Activated CD4-positive, CD25-positive, alpha-beta regulatory T cell treated with anti-CD3 and anti-CD28 coated beads, Interleukin-2, amount 50 U/mL, for 72 hours (primary cell): Measurements from ENCODE around the gene TPM4.
"Not testable (repeated sequence)": the region's sequence is repeated elsewhere in the genome, so short reads cannot be mapped to it uniquely, and the experiment has no call there.

Source experiments
- DNase-seq: peaks from one replicate; pipeline ENCODE4 v3.0.0; 2021

TPM4 gene

DNA sequence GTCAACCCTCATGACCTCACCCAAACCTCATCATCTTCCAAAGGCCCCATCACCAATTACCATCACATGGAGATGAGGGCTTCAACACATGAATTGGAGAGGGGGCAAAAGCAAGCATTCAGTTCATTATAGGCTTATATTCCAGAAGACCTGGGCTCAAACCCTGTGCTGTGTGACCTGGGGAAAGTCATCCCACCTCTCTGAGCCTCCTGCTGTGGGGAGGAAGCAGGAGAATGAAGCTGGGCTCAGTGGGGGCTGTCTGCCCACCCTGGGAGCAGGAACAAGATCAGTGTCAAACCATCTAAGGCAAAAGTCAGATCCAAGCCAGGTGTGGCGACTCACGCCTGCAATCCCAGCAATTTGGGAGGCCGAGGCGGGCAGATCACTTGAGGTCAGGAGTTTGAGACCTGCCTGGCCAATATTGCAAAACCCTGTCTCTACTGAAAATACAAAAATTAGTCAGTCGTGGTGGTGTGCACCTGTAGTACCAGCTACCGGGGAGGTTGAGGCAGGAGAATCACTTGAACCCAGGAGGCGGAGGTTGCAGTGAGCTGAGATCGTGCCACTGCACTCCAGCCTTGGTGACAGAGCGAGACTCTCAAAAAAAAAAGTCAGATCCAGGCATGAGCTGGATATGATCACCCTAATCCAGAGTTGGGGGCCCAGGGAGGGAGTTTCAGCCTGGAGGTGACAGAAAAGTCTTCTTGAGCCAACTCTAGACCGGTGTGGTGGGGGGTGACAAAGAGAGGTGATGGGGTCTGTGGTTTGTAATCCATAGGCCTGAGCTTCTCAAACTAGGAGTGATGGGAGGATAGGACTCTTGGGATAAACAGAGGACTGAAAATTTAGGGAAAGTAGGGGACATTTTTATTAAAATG, 1.6 kb upstream of the TPM4 start:
- no peak for DNase-seq

DNA sequence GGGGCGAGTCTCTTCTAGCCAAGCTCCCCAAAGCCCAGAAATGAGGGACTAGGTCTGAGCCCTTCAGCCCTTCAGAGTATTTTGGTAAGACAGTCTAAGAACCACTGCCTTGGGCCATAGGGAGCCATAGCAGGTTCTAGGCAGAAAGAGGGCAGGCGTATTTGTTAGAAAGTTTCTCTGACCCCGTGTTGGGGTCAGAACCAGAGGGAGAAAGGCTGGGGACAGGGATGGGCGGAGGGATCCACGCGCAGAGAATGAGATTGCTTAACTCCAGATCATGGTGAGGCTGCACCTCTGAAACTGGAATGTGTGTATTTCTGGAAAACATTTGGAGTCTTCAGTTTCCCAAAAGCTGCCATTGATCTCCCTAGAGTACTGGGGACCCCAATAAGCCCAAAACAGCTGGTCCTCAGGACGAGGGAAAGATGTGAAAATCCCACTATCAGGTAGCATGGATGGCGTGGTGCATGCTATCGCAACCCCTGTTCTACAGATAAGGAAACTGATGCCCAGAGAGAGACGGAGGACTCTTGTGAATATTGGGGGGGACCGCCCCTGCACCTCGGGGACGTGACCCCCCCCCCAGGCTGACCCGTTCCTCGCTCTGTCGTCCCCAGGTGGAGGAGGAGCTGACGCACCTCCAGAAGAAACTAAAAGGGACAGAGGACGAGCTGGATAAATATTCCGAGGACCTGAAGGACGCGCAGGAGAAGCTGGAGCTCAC, 703 bp upstream of the TPM4 start:
- DNase-seq = no peak

DNA sequence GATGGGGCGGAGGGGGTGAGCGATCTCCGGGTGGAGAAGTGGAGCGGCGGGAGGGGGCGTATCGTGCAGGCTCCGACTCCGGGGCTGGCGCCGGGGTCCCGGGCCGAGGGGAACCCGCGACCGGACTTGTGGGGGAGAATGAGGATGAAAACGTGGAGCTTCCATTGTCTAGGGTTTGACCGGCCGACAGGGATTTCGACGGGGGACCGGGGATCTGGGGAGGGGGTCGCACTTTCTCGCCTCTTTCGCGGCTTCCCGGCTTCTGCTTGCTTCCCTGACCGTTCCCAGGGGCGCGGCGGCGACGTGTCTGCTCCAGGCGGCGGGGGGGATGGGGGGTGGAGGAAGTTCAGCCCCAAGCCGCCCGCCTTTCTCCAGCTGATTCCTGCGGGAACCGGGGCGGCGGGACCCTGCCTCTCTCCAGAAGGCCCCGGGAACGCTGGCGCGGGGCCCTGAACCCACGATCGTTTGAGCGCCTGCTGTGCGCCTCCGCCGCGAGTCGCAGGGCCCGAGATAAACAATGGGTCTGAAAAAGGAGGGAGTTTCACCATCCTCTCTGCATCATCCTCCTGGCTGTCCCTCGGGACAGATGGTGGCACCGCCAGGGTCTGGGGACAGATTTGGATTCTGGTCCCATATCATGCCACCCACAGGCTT, 790 bp downstream of the TPM4 start:
- no peak for DNase-seq

DNA sequence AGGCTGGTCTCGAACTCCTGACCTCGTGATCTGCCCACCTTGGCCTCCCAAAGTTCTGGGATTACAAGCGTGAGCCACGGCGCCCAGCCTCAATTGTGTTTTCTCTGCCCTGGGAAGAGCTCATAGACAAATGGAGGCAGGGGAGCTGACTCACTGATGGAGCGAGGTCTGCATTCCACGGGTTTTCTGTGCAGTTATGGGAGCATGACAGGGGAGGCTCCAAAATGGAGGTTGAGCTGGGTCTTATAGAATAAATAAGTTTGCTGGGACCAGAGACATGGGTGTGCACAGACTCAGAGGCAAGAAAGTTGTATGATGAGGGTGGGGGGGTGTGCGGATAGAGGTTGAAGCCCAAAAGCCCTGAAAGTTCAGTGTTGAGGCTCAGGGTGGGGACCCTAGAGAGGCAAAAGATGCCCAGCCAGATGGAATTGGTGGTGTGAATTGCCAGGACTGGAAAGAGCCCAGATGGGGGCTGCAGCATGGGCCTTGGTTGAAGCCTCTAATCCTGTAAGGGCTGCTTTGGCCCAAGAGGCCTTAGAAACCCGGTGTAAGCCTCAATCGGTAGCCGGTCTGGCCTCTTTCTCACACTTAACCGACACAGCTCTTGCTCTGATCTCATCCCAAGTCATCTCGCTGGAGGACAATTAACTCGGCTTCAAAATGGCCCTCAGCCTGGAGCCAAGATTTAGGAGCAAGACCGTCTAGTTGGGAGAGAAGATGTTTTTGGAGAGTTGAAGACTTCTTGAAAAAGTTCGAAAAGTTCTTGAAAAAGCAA, 1.9 kb downstream of the TPM4 start:
- no peak for DNase-seq

DNA sequence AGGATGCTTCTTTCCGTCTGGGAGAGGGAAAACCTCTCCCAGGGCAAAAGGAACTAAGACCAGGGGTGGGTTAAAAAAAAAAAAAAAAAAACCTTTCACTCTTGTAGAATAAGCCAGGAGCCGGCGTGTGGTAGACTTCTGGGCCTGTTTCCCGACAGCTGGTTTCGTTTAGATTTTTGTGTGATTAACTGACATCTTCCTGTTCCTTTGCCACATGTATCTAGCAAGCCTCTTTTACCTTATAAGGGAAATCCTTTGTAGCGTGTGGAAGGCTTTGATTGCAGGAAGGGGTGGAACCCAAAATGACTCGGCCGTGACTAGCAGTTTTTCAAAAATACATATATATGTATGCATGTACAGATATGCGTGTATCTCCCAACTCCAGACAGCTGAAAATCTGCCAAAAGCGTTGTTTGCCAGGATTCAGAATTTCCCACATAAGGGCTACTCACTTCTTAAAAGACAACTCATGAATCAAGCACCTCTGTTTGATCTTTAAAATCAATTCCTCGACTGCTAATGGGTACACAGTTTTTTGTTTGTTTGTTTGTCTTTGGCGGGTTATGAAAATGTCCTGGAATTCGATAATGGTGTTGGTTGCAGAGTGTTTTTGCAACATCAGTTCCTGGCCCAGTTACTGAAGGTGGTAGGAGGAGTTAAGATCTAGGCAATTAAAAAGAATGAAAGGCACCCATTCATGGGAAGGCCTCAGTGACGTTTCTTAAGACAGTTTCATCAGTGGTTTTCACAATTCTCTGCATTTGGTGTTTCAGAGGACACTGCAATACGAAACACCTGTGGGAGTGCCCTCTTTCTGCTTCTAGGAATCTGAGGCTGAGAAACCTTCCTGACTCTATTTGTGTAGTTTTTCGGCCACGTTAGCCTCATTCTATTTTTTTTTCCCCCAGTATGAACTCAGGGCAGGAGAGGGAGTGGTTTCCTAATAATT, 2.7 kb downstream of the TPM4 start:
- DNase-seq = no peak

DNA sequence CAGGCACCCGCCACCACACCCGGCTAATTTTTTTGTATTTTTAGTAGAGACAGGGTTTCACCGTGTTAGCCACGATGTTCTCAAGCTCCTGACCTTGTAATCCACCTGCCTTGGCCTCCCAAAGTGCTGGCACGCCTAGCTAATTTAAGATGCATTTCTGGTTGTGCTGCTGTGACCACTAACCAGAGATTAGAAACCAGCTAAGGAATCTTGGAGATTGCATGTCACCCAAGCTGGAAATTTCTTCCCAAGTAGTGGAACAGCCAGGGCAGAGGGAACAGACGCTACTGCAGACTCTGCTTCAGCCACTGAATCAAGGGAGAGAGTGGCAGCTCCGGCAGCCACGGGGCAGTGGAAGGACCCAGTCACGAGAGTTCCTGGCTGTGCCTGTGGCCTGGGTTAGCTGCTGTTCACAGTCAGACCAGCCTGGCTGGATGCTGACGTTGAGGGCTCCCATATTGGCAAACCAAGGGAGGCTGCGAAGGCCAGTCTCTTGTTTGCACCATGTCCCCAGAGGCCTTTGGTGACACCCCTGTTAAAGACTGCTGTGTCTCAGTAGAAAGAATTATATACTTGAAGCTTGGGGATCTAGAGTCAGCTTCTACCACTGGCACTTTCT, 7.9 kb downstream of the TPM4 start:
- no peak for DNase-seq

DNA sequence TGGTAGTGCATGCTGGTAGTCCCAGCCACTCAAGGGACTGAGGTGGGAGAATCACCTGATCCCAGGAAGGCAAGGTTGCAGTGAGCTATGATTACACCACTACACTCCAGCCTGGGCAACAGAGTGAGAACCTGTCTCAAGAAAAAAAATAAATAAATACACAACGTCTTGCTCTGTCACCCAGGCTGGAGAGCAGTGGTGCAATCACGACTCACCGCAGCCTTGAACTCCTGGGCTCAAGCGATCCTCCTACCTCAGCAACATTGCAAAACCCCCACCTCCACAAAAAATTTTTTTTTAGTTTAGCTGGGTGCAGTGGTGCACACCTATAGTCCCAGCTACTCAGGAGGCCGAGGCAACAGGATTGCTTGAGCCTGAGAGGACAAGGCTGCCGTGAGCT, 8.8 kb downstream of the TPM4 start:
- no peak for DNase-seq

DNA sequence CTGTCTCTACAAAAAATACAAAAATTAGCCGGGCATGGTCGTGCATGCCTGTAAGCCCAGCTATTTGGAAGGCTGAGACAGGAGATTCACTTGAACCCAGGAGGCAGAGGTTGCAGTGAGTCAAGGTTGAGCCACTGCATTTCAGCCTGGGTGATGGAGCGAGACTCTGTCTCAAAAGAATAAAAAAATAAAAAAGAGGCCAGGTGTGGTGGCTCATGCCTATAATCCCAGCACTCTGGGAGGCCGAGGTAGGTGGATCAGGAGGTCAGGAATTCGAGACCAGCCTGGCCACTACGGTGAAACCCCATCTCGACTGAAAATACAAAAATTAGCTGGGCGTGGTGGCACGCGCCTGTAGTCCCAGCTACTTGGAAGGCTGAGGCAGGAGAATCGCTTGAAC, 11.1 kb downstream of the TPM4 start:
- DNase-seq = not testable (repeated sequence)

DNA sequence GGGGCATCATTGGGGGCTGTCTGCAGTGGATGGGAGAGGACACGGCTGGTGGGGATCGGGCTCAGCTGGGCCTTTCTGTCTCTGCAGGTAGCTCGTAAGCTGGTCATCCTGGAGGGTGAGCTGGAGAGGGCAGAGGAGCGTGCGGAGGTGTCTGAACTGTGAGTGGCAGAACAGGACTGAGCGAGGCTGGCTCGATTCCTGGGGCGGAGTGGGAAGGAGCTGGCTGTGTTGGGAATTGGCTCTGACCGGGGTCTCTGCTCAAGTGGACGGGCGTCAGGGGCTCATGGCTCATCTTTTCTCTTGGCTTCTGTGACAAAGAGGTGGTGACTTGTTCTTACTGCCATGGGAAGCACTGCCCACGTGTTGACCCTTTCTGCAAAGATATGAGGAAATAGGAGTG, 11.6 kb downstream of the TPM4 start:
- no peak for DNase-seq

DNA sequence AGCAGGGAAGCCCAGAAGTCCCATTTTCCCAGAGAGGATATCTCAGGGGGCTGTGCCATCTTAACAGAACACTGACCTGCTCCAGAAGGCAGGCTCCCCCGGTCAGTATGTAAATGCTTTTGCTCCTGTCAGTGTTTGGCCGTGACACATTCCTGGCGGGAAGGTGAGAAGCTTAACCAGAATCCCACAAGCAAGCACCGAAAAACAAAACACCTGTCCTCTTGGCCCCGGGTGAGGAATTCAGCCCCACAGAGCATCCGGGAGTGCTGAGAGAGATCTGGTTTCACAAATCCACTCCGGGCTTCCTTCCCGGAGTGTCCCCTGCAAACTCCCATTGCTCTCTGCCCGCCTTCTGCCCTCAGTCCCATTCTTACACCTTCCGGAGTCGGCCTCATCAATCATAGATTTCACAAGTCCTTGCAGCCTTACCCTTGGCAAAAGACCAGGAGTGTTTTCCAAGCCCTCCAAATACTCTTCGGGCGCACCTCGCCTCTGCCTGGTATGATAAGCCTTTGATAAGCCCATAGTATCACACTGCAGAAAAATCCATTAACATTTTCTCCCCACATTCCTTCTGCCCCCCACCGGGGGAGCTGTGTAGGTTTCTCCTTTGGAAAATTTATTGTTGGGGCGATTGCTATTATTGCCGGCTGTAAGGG, 12.2 kb downstream of the TPM4 start:
- no peak for DNase-seq

DNA sequence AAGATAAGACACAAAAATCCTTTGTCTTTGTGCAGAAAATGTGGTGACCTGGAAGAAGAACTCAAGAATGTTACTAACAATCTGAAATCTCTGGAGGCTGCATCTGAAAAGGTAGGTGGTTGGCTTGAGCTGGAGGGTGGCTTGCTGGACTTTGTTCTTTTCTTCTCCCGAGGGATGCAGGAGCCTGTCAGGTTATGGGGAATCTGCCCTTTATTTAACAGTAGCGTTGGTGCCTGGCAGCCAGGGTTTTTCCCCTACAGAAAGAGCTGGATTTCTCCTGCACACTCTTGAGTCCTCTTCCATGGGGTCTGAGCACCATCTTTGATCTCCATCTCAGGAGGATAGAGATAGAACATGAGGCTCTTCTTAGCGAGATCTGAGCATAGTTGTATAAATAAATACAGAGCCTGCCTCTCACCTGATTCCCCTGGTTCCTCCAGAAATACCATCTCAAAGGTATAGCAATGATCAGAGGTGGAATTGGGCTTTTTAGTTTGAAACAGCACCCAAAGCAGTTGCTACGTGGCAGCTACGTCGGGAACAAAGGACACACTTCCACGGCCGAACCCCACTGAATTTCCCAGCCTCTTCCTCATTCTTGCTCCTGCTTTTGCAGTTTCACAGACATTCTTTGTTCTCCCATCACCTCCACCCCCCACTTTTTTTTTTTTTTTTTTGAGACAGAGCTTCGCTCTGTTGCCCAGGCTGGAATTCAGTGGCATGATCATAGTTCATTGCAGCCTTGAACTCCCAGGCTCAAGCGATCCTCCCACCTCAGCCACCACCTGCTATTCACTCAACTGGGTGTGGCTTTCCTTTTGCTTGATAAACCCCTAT, 12.9 kb downstream of the TPM4 start:
- no peak for DNase-seq

DNA sequence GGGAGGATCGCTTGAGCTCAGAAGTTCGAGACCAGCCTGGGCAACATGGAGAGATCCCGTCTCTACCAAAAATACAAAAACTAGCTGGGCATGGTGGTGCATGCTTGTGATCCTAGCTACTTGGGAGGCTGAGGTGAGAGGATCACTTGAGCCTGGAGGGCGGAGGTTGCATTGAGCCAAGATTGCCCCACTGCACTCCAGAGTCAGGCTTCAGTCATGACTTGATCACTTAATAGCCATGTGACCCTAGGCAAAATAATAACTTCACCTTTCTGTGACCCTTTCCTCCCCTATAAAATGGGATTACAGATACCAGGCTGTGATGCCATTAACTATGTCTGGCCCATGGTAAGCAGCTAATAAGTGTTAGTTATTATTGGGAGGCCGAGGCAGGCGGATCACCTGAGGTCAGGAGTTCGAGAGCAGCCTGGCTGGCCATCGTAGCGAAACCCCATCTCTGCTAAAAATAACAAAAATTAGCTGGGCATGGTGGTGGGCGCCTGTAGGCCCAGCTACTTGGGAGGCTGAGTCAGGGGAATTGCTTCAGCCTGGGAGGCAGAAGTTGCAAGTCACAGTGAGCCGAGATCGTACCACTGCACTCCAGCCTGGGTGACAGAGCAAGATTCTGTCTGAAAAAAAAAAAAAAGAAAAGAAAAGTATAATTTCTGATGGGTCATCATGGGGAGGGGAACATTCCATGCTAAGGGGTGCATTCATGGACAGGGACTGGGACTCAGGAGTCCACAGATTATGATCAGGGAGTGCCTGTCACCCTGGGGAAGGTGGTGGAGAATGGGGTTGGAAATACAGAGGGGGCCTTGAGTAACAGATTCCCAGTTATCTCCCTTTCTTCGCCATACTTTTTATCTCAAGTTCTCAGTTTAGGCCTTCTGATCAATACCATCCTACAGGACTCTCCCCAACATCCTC, 15.5 kb downstream of the TPM4 start:
- DNase-seq = no peak

DNA sequence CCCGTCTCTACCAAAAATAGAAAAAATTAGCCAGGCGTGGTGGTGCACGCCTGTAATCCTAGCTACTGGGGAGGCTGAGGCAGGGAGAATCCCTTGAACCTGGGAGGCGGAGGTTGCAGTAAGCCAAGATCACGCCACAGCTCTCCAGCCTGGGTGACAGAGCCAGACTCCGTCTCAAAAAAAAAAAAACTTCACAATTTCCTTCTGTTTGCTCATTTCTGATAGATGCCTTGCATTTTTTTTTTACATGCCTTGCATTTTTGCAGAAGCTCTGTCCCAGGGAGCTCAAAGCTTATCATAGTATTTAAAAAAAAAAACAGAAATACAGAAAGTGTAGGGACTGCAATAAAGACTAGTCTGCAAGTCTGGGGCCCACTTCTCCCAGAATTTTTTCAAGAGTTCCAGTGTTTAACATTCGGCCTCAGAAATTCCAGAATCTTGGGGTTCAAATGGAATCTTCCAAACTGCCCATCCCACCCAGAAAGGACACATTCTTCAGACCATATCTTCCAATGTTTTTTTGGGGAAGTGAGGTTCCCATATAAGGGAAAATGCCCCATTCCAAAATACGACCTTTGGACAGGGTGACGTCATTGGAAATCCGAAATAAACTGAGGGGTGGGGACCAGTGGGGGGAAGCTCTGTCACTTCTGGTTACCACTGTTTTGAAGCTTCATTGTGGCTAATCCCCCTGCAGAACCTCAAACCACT, 18.2 kb downstream of the TPM4 start:
- no peak for DNase-seq

DNA sequence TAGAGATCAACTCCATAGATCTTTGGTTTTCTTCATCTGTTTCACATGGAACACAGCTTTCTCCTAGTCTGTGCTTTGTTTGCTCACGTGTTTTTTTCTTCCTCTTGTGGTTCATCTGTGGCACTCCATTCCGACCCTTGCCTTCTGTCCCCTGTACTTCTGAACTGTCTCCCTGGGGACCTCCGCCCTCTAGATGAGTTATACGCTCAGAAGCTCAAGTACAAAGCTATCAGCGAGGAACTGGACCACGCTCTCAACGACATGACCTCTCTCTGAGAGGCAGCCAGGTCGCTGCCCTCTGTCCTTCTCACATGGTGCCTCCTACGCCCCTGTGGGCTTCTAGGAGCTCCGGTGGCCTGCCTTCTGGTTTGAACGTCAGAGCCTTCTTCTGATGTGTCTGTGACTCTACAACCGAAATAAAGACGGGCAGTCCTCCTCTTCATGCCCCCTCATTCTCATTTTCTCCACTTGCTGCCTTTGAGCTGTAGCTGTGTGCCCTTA, 18.8 kb downstream of the TPM4 start:
- DNase-seq = no peak

DNA sequence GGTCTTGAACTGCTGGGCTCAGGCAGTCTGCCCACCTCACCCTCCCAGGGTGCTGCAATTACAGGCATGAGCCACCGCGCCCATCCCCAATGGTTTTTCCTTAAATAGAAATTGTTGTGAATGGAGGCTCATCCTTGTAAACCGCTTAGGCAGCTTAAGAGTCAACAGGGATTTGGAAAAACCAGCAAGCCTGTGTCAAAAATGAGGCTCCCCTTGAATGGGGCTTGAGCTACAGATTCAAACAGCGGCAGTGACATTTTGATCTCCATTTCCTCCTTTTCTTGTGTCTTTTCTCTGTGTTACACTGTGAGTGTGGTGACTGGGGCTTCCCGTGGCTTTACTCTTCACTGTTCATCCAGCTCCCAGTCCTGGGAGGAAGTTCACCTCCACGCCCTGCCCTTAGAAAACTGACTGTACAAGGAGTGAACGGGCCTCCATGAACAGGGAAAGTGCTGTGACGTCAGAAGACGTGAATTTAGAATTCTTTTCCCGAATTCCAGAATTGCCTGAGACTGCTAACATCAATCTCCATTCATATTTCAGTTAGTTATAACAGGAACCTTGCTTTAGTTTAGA, 20.1 kb downstream of the TPM4 start:
- DNase-seq = no peak

DNA sequence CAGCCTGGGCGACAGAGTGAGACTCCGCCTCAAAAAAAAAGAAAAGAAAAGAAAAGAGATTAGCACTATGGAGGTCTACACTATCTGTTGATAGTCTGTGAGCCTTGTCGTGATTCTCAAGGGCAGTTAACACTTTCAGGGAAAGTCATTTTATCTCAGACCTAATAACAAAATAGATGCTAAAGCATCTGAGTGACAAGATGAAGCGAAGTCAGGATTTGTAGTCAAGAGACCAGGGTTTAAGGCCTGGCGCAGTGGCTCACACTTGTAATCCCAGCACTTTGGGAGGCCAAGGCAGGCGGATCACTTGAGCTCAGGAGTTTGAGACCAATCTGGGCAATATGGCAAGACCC, 22.1 kb downstream of the TPM4 start:
- DNase-seq = no peak

DNA sequence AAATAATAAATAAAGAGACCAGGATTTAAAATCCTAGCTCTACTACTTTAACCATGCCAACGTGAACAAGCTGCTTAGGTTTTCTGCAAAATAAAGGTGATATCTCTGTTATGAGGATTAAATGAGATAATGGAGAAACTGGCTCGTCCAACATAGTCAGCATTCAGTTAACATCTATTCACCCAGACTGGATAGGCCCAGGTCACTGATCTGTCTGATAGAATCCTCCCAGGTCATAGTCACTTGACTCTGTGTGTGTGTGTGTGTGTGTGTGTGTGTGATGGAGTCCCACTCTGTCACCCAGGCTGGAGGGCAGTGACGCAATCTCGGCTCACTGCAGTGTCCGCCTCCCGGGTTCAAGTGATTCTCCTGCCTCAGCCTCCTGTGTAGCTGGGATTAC, 22.5 kb downstream of the TPM4 start:
- DNase-seq = no peak
